Activated CD8-positive, alpha-beta memory T cell treated with anti-CD3 and anti-CD28 coated beads for 1 hour (primary cell): ENCODE measurements around the gene KCNN1.
"Not testable (repeated sequence)": the region's sequence is repeated elsewhere in the genome, so short reads cannot be mapped to it uniquely, and the experiment has no call there.

ENCODE experiments used
- DNase-seq, 2 donors: peaks; one replicate each; pipeline ENCODE4 v3.0.0-alpha.2; 2020; ENCODE audit warnings: low read depth in 1 of 2; ENCODE audit errors: extremely low read depth in 1 of 2

The KCNN1 gene

GRCh38 chr19:17999684-18000479 lies 33.0 kb downstream of the KCNN1 start:
- DNase-seq: no peak

GRCh38 chr19:18000480-18000914 lies 33.6 kb downstream of the KCNN1 start:
- DNase-seq: no peak

- DNase-seq: peak; percentile 86 to 95
Observed at GRCh38 chr19:18000915-18001776, 34.2 kb downstream of the KCNN1 start.

GRCh38 chr19:18001777-18002345 lies 35.0 kb downstream of the KCNN1 start:
- DNase-seq: no peak

- no peak for DNase-seq
Observed at GRCh38 chr19:18002347-18002850, 35.5 kb downstream of the KCNN1 start.

GRCh38 chr19:18005750-18006149 lies 38.8 kb downstream of the KCNN1 start:
- not testable (repeated sequence) for DNase-seq

GRCh38 chr19:18007044-18007916 lies 40.4 kb downstream of the KCNN1 start:
- peak in 1 of 2 donors; percentile 72 for DNase-seq

- DNase-seq: peak; percentile 74 to 79
Observed at GRCh38 chr19:18007917-18008673, 41.2 kb downstream of the KCNN1 start, which contains the start of gene ARRDC2. Gene ARRDC2, plus strand, starts transcription at chr19:18008170. Its CDS starts 141 bp downstream, at chr19:18008311.

- no peak for DNase-seq
Observed at GRCh38 chr19:18008814-18009213, 41.9 kb downstream of the KCNN1 start.

- no peak for DNase-seq
Observed at GRCh38 chr19:18009412-18010066, 42.6 kb downstream of the KCNN1 start.

GRCh38 chr19:18010149-18010548 lies 43.2 kb downstream of the KCNN1 start:
- DNase-seq: no peak

GRCh38 chr19:18013210-18014111 lies 46.6 kb downstream of the KCNN1 start:
- DNase-seq: no peak

GRCh38 chr19:18014197-18014596 lies 47.3 kb downstream of the KCNN1 start:
- no peak for DNase-seq

GRCh38 chr19:18016209-18016910 lies 49.5 kb downstream of the KCNN1 start:
- DNase-seq: no peak

- no peak for DNase-seq
Observed at GRCh38 chr19:18017275-18018083, 50.6 kb downstream of the KCNN1 start.
